Coronary artery (tissue), 2 donors: ENCODE data around the gene SLC6A2.
A peak's percentile ranks its signal among the peaks of the same experiment; 100 is the strongest.
"Not testable (repeated sequence)": the region's sequence is repeated elsewhere in the genome, so short reads cannot be mapped to it uniquely, and the experiment has no call there.

ENCODE experiments used
- DNase-seq: peaks from one replicate; pipeline ENCODE4 v3.0.0-alpha.2; 2017; ENCODE audit warnings: low spot score
- H3K27ac ChIP-seq, 2 donors: fragments of 200-600 bp; sonication (generic); one replicate each; pipeline ENCODE4 v1.5.1; 2016 to 2019
- H3K4me3 ChIP-seq: fragments of 200-600 bp; sonication (generic); 2 replicates; pipeline ENCODE4 v1.5.1; 2016; ENCODE audit warnings: mild to moderate bottlenecking, moderate library complexity
- CTCF ChIP-seq: fragments of 200-600 bp; sonication (generic); IDR thresholded peaks from one replicate; pipeline ENCODE4 v1.5.1; 2019; ENCODE audit warnings: antibody characterized with exemption

SLC6A2 gene

GRCh38 chr16:55737966-55738365, 82.2 kb downstream of the SLC6A2 start:
- H3K27ac ChIP-seq, result no peak overlapping the region
- peak; percentile 22 for DNase-seq
- TF ChIP-seq CTCF, result no peak
- H3K4me3 ChIP-seq, result no peak overlapping the region

GRCh38 chr16:55746081-55746480, 90.3 kb downstream of the SLC6A2 start:
- H3K27ac ChIP-seq, result no peak overlapping the region
- no peak overlapping the region for H3K4me3 ChIP-seq
- DNase-seq, result peak; percentile 40
- no peak for TF ChIP-seq CTCF

- no peak overlapping the region for H3K4me3 ChIP-seq
- H3K27ac ChIP-seq, result no peak overlapping the region
- TF ChIP-seq CTCF, result no peak
- no peak for DNase-seq
Measured at GRCh38 chr16:55747785-55748184, 92.0 kb downstream of the SLC6A2 start.

- H3K27ac ChIP-seq, DNase-seq, H3K4me3 ChIP-seq: not testable (repeated sequence)
Measured at GRCh38 chr16:55752465-55753144, 96.8 kb downstream of the SLC6A2 start.

- H3K27ac ChIP-seq, result not testable (repeated sequence)
Measured at GRCh38 chr16:55753145-55753631, 97.4 kb downstream of the SLC6A2 start.

More at GRCh38 chr16:55753145-55753631, 97.4 kb downstream of the SLC6A2 start:
- not testable (repeated sequence) for DNase-seq, H3K4me3 ChIP-seq
